HG03280 (cell line): ENCODE results near the gene ADCY4.
"Not testable (repeated sequence)": the region's sequence is repeated elsewhere in the genome, so short reads cannot be mapped to it uniquely, and the experiment has no call there.

ENCODE experiments used
- ATAC-seq: cut with Tn5 transposase; IDR thresholded peaks from one replicate; pipeline ENCODE4 v1.9.1; 2021; ENCODE audit warnings: mild to moderate bottlenecking, moderate library complexity; ENCODE audit not compliant: unreplicated experiment

Gene ADCY4

DNA sequence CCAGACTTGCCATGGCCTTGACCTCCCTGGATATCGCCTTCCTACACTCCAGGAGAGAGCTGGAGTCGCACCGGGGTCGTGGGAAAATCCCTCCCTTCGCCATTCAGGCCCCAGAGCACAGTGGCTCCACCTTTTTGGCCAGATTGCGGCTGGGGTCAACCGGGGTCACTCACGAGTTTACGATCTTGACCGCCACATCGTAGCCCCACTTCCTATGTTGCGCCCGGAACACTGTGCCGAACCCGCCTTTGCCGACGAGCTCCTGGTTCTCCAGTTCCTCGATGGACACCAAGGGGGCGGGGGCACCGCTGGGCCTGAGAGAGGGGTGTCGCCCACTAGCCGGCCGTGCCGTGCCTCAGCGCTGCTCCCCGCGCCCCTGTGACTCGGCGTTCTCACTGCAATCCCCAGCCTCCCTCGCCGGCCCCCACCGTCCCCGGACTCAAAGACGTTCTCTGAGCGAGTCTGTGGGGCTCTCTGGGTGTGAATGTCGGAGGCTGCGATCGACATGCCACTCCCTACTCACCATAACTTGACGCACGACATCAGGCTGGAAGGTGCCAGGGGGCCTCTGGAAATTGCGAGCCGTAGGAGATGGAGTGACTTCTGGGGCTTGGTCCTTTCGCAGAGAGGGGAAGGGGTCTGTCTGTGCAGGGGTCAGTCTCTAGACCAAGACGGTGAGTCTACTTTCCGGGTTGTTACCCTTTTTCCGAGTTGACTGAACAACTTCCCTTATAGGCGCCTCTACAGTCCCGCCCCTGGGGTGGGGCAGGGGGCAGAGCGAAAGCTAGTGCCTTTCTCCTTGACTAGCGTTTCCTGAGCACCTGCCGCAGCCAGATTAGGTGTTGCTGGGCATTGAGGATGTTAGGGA is 4.6 kb upstream of the ADCY4 start, which contains the start of gene RIPK3:
Gene RIPK3, minus strand, starts transcription at position 708 of the 868 bp plus-strand sequence. Its CDS starts 165 bp downstream, at position 543.
- peak; percentile 86 for ATAC-seq

DNA sequence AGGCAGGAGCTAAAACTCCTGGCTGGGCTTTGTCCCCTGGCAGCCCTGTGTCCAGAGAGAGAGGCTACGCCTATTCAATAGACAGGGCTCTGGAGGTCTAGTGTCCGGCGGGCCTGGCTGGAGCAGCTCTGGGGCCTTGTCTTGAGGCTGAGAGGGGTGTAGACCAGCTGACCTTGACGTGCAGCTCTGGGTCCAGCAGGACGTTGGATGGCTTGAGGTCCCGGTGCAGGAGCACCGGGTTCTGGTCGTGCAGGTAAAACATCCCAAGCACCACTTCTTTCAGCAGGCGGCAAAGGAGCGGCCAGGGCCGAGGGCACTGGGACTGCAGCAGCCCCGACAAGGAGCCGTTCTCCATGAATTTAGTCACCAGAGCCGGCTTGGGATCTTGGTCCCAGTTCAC is 4.0 kb upstream of the ADCY4 start:
- ATAC-seq, result no peak

DNA sequence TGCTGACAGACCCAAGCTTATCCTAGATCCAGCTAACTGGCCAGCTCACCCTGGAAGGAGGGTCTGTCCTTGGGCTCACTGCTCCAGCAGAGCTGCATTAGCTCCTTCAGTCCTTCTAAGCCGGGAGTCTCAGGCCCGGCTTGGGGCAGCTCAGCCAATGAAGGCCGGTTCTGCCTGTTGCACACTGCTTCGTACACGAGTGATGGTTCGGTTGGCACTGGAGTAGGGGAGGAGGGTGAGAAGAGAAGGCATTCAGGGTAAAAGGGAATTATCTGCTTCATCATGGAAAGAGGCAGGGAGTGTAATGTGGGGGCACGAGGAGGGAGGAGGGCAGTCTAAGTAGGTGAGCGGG is 2.9 kb upstream of the ADCY4 start:
- no peak for ATAC-seq

DNA sequence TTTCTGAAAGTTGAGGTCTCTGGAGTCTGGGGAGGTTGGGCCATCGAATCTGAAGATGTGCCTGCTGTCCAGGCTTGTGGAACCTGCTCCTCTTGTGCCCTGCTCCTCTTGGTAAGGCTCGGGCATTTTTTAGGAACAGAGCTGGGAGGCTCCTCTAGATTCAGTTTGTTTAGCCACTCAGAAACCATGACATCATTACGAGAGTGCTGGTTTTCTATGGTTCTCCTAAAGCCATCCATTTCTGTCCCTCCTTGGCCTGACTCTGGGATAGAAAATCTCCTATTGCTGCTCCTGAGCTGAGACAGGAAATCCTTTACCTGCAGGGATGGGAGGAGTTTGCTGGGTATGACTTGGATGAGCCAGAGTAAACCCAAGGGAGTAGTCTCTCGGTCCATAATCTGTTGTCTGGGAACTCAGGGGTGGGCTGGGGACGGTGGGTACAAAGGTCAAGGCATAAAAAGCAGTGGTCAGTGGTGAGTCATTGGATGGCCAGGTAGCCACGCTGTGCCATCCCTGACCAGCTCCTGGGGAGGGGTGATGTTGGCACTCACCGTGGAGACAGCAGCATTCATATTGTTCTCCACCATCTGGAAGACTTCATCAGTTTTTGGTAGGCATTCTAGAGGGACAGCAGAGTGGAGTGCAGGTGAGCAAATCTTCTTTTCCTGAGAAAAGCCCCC is 2.4 kb upstream of the ADCY4 start:
- ATAC-seq, result no peak

DNA sequence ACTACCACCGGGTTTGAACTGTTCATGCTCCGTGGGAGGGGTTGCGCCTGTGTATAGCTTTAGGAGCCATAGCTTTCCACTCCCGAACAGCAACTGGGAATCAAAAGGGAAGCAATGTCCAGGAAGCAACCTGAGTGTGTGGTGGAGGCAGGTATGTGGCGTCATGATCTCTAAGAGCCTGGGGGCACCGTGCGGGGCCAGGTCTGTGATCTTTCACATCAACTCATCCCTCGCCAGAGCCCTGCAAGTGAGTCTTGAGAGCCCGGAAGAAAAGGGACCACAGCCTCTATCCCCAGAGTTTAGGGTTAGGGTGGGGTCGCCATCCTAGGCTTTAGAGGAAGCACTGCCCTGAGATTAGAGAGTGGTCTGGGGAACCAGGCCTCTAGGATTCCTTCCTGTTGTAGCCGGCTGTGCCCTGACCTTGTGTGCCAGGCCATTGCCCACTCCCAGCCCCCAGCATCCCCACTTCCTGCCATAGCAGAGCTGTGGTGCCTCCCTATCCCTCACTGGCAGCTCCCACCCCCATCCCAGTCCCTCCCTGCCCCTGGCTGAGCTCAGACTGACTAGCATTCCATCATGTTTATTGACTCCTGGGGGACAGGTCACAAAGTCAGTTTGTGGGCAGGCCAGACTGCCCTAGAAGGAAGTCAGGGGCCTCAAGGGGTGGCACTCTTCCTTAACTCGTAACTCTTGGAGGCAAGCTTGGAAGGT is 745 bp upstream of the ADCY4 start:
- no peak for ATAC-seq

DNA sequence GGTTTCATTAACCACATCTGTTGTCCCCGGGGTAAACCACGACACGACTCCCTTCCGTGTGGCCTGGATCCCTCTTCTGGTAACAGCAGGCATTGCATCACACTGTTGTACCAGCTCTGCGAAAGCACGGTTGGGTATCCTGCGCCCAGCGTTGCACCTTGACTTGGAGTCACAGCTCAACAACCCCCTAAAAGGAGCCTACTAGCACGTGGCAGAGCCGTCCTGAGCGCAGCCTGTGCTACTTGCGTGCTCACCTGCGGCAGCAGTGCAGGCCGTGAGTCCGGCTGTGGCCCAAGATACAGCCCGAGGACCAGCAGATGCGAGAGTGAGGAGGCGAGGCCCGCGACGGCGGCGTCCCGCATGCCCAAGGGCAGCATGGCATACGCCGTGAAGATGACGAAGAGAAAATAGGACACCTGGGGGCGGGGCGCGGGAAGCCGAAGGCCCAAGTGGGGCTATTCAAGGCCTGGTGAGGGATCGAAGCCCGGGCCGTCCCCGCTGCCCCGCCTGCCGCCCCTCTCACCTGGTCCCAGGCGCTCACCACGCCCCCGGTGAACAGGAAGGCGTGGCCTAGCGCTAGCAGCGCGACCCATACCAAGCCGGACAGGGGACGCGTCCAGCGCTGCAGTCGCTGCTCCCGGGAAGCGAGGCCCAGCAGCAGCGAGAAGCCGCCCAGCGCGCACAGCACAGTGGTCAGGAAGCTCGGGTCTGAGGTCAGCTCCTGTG is 2.4 kb downstream of the ADCY4 start:
- peak; percentile 82 for ATAC-seq

DNA sequence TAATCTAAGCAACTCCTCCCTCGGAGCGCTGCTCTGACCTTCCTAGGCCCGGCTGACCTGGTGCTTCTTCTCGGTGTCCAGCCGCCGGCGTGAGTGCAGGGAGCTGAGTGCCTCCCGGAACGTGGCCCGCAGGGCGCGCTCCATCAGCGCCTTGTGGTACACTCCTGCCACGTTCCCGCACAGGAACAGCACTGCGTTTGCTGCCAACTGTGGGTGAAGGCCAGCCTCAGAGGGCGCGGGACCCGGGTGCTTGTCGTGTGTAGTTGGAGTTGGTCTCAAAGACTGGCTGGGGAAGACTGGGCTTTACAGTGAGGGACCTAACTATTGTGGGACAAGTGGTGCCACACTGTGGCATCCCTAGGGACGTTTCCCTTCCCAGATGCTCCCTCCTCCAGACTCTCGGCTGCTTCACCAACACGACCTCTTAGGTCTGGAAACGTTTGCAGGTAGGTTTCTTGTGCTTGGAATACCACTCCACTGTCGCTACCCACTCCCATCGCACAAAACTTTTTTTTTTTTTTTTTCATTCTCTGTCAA is 3.1 kb downstream of the ADCY4 start:
- ATAC-seq, result no peak

DNA sequence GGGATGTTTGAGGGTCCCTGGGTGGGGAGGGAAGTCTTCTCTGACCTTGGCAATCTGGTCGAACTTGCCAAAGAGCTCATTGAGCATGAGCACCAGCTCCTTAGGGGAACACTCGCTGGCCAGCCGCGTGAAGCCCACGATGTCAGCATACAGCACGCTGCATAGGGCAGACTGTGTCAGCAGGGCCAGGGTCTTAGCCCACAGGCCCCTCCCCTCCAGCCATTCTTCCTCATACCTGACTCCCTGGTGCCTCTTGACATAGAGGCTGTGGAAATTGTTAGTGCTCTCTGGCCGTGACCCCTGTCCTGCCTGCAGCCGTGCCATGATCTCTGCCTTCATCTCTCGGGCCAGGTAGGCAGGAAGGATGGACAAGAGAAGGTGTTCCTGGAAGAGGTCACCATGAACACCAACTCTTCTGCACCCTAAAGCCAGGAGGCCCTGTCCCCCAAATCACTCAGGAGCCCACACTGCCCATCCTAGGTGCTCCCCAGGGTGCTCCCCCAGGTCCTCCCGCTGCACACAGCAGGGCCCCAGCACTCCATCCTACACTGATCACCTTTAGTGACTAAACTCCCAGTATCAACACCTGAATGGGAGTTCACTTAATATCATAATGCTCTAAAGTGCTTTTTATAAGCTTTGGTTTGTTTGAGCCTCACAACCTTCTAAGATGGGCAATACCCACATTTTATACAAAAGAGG is 3.7 kb downstream of the ADCY4 start:
- ATAC-seq, result no peak

DNA sequence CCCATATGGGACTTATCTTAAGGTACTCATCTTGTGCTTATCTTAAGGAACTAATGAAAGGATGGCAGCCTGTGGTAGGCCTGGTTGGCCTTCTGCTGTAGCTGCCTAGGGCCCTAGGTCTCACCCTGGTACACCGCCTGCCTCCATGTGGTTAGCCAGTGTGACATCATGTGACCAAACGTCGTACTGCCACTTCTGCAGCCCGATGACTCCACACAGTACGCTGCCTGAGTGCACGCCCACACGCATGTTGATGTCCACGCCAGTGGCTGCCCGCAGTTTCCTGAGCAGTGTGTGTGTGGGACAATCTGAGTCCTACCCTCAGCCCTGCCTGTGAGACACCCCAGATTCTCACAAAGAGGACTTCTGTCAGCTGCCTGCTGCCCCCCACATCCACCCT is 5.1 kb downstream of the ADCY4 start:
- no peak for ATAC-seq

DNA sequence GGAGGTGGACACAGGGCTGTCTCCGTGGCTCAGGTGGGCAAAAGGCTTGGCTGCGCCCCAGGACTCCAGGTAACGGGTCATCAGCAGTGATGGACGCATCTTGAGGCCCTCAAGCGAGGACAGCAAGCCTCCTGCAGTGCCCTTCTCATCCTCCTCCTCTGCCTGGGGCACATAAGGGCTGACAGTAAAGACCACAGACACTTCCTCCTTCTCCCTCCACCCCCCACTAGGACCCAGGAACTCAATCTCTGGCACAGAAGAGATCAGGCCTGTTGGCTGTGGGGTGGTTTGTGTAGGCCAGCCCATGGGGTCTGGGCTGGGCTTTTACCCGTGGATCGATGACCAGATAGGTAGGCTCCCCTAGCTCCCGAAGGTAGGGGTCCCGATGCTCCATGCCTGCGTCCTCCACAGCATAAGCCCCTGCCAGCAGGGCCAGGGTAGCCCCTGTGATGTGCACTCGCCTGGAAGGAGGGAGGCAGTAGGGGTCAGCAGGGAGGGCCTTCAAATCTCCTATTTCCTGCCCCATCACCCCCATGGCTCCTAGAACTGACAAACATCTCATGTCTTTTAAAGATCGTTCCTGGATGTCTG is 5.7 kb downstream of the ADCY4 start:
- no peak for ATAC-seq

DNA sequence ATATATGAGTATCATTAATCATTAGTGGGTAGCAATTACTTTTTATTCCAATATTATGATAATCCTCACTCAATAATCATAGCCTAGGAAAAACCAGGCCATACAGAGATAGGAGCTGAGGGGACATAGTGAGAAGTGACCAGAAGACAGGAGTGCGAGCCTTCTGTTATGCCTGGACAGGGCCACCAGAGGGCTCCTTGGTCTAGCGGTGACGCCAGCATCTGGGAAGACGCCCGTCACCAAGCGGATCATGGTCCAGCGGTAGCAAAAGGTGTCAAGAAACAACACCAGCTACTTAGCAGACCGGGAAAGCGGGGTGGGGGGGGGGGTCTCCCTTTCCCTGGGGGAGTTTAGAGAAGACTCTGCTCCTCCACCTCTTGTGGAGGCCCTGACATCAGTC is 7.0 kb downstream of the ADCY4 start:
- ATAC-seq, result not testable (repeated sequence)

DNA sequence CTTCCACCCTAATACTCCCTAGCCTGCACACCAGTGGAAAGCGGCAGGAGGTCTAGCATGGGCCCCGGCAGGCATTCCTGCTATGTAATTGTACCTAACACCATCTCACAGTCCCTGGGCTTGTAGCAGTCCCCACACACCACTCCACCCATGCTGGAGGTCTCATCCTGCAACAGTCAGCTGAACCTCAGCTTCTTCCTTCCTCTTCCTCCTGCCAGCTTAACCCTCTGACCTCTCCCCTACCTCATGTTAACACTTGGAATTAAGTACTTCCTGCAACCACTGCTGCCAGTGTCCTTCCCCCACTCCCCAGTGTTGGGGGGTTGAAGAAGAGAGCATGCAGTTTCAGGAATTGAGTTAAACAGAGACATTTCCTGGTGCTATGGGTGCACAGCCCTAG is 7.6 kb downstream of the ADCY4 start:
- ATAC-seq, result no peak

DNA sequence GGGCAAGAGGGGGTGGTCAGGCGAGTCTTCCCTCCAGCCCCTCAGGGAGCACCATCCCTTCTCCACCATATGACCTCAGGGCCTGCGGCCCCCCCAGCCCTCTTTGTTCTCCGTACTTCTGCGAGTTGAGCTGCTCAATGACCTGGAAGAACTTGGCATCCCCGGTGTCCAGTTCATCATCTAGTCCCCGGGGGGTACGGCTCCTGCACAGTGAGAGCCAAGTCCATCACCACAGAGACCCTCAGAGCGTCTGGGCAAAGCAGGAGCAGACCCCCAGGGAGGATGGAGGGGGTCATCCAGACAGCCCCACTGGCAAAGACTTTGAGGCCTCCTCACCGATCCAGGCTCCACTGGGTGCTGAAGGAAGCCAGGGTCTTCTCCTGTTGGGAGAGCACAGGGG is 8.9 kb downstream of the ADCY4 start:
- no peak for ATAC-seq

DNA sequence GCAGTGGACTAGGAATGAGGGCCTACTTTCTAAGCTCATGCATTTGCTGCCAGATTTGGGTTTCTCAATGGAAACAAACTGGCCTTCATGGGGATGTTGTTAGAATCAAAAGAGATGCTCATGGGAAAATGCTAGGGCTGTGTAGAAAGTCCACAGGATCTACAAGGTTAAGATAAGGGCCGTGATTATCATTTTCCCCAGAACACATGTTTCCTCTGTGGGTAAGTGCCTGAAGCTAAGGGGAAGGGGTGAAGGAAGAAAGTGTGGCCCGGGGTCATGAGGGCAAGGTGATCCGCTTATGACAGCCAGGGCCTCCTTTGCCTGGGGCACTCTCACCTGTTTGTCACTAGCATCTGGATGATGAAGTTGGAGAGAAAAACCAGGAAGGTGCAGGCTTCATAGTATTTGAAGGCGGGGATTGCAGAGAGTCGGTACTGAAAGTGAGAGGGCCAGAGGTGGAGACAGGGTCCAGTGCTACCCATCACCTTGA is 9.8 kb downstream of the ADCY4 start:
- no peak for ATAC-seq

DNA sequence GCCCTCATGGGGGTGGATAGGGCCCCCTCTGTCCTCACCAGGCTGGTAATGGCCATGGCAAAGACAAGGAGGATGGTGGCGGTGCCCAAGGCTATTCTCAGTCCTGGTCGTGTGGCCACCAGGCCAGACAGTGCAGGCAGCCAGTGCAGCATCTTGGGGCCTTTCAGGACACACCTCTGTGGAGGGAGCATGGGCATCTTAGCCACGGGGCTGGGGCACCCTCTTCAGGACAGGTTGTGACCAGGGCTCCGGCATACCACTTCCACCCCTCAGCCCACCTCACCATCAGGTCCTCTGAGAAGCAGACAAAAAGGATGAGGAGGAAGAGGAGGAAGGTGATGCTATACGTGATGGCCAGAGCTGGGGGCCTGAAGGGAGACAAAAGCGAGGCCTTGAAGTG is 10.8 kb downstream of the ADCY4 start:
- ATAC-seq, result no peak

DNA sequence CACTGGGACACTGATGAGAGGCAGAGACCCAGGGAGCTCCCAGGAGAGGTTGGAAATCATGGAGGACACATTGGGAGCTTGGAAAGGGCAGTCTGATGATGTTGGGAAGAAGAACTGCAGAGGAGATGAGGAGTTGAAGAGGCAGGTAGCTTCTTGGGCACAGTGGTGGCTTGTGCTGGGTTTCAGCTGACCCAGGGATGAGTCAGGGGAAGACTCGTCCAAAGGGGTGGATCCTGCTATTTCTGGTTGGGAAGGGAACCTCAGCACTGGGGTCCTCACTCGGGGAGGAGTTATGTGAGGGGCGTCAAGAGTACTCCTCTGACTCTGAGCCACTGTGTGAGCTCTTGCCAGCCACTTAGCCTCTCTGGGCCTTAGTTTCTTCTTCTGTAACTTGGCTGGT is 11.5 kb downstream of the ADCY4 start:
- no peak for ATAC-seq

DNA sequence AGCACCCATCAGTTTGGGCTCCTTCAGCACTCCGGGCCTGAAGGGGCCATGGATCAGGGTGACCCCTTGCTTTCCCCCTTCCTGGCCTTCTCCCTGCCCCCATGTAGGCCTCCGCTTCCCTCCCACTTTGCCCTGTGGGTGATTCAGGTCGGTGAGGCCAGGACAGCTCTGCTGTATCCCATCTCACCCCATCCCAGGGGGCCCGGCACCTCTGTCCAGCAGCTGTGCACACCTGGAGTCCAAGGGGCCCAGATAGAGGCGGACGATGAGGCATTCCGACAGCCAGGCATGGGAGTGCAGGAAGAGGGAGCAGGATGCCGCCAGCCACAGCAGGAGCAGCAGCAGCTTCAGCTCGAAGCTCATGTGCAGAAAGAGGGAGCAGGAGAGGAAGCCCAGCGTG is 12.2 kb downstream of the ADCY4 start:
- ATAC-seq, result no peak

DNA sequence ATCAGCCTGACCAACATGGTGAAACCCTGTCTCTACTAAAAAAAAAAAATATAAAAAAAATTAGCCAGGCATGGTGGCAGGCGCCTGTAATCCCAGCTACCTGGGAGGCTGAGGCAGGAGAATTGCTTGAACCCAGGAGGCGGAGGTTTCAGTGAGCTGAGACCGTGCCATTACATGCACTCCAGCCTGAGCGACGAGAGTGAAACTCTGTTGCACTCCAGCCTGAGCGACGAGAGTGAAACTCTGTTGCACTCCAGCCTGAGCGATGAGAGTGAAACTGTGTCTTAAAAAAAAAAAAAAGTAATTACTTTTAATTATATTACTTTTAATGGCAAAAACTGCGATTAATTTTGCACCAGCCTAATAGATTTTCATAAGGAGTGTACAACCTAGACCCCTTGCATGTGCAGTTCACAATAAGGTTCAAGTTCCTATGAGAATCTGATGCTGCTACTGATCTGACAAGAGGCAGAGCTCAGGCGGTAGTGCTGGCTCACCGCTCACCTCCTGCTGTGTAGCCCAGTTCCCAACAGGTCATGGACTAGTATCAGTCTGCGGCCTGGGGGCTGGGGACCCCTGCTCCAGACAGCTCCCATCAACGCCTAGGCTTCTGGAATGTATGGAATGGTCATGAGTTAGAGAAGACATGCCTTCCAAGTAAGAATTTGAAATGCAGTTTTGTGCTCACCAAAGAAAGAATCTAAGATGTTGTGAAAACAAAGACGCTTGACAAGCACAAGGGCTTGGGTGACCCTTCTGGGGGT is 13.5 kb downstream of the ADCY4 start:
- ATAC-seq, result no peak
